Measurements from ENCODE around the gene ATAD2B. TPM values are rescaled to one million over a fixed set of nuclear protein-coding genes. Genes with fewer than 3 reads are reported as not detected.

Gene ATAD2B
- total RNA-seq, 1 donor from 2014 or later = 8.1 TPM

GRCh38 chr2:23939987-23940717 is 13.2 kb upstream of the ATAD2B start, which contains the start of gene UBXN2A:
UBXN2A (plus strand) TSS chr2:23940463; CDS start chr2:23958315, 17,852 bp downstream.
- no peak for TF ChIP-seq CTCF (IDR thresholded peaks at IDR 0.05; ENCODE audit: insufficient read depth, low read length, poor library complexity, severe bottlenecking)
- H3K4me3 ChIP-seq (ENCODE audit: low read depth, low read length) = peak within 1 kb of the TSS; percentile 55
- no peaks in the 10 kb centered on the region for H3K27me3 ChIP-seq (ENCODE audit: control insufficient read depth, insufficient read depth, low read length)
- DNase-seq (ENCODE audit: low read depth) = no peak
- H3K36me3 ChIP-seq (ENCODE audit: control insufficient read depth, insufficient read depth, low read length) = no peaks in the 10 kb centered on the region

DNA sequence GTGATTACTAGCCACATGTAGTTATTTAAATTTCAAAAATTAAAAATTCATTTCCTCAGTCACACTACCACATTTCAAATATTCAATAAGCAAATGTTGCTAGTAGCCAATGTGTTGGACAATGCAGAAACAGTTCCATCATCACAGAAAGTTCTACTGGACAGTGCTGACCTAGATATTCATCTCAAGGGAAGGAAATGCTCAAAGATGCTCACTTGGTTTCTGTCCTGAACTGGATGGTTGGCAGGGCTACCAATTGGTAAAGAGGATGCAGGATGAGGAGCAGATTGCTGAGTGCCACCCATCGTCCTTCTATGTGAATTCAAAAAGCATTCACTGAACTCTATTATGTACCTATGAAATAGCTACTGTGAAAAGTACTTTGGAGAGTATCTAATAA is 7.3 kb upstream of the ATAD2B start:
- no peak for TF ChIP-seq CTCF (IDR thresholded peaks at IDR 0.05; ENCODE audit: insufficient read depth, low read length, poor library complexity, severe bottlenecking)
- no peaks in the 10 kb centered on the region for H3K36me3 ChIP-seq (ENCODE audit: control insufficient read depth, insufficient read depth, low read length)
- no peak overlapping the region for H3K4me3 ChIP-seq (ENCODE audit: low read depth, low read length)
- no peak for DNase-seq (ENCODE audit: low read depth)
- no peaks in the 10 kb centered on the region for H3K27me3 ChIP-seq (ENCODE audit: control insufficient read depth, insufficient read depth, low read length)

DNA sequence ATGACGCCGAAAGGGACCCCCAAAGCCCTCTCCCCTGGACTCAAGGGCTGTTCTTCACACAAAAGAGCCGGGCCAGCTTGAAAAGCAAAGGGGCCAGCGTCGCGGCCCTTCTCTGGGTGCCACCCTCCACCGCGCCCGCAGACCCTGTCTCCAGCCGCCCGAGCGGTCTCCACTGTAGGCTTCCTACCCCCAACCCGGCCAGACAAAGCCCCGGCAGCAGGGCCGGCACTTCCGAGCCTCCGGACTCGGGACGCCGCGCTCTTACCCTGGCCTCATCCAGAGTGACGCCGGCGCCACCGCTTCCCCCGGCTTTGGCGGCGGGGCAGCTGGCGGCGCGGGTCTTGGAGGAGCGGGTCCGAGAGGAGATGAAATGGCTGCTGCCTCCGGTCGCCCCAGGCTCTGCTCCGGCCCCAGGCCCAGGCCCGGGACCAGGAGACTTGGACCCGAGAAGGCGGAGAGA is 603 bp downstream of the ATAD2B start:
- Histone ChIP-seq H3K36me3 (ENCODE audit: control insufficient read depth, insufficient read depth, low read length) (no peaks in the 10 kb centered on the region), H3K27me3 (ENCODE audit: control insufficient read depth, insufficient read depth, low read length) (no peaks in the 10 kb centered on the region), H3K4me3 (ENCODE audit: low read depth, low read length) (peak overlapping the region; percentile 60)
- no peak for TF ChIP-seq CTCF (IDR thresholded peaks at IDR 0.05; ENCODE audit: insufficient read depth, low read length, poor library complexity, severe bottlenecking)
- DNase-seq (ENCODE audit: low read depth) = no peak

- no peak for TF ChIP-seq CTCF (IDR thresholded peaks at IDR 0.05; ENCODE audit: insufficient read depth, low read length, poor library complexity, severe bottlenecking)
- Histone ChIP-seq H3K27me3 (ENCODE audit: control insufficient read depth, insufficient read depth, low read length) (no peaks in the 10 kb centered on the region), H3K36me3 (ENCODE audit: control insufficient read depth, insufficient read depth, low read length) (no peaks in the 10 kb centered on the region), H3K4me3 (ENCODE audit: low read depth, low read length) (peak overlapping the region; percentile 60)
- DNase-seq (ENCODE audit: low read depth) = no peak
These were observed 1.1 kb downstream of the ATAD2B start for GRCh38 chr2:23925702-23926289.

DNA sequence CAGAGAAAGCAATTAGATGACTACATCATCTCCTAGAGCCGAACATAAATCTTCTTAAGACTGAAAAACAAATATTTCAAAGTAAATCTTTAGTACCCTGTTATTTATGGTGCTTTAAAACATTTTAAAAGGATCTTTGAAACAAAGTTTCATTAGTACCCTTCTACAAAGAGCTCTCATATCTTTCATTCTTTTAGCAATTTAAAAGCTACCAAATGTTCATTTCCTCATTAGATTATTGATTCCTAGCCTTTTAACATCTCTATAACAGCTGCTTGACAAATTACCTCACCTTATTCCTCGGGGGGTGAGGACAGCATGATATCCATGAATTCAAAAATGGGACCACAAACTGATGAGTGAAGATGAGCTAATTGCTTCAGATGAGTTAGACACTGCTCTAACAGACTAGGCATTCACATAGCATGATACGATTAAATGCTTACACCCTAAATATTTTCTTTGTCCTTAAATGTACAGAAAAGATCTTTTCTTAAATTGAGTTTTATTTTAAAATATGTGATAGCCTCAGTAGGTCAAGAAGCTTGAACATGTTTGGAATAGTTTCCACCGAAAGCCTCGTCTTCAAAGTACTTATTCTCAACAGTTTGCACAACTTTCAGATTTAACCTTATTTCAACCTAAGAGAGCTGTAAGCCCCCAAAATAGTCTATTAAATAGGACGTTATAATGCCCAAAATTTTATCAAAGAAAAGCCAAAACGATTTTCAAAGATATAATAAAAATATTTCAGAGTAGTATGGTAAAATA is 2.1 kb downstream of the ATAD2B start:
- no peak for TF ChIP-seq CTCF (IDR thresholded peaks at IDR 0.05; ENCODE audit: insufficient read depth, low read length, poor library complexity, severe bottlenecking)
- Histone ChIP-seq H3K27me3 (ENCODE audit: control insufficient read depth, insufficient read depth, low read length) (no peaks in the 10 kb centered on the region), H3K36me3 (ENCODE audit: control insufficient read depth, insufficient read depth, low read length) (no peaks in the 10 kb centered on the region), H3K4me3 (ENCODE audit: low read depth, low read length) (peak overlapping the region; percentile 60)
- no peak for DNase-seq (ENCODE audit: low read depth)

Measured in kidney epithelial cell (primary cell).